Brain microvascular endothelial cell (primary cell): Measurements from ENCODE around the gene CDCA4.

Source experiments
- DNase-seq: peaks from one replicate; pipeline ENCODE4 v3.0.0-alpha.2; 2020
- H3K27ac ChIP-seq: fragments of 250-450 bp; sonication (Bioruptor Pico); 2 replicates; pipeline ENCODE4 v1.5.1; 2020; ENCODE audit warnings: mild to moderate bottlenecking, moderate library complexity
- H3K27me3 ChIP-seq: fragments of 250-450 bp; sonication (Bioruptor Pico); replicated peaks from 2 replicates; pipeline ENCODE4 v1.5.1; 2020; ENCODE audit warnings: mild to moderate bottlenecking
- H3K36me3 ChIP-seq: fragments of 250-450 bp; sonication (Bioruptor Pico); replicated peaks from 2 replicates; pipeline ENCODE4 v1.5.1; 2020; ENCODE audit warnings: mild to moderate bottlenecking
- H3K4me3 ChIP-seq: 2 replicates; pipeline ENCODE4 v1.5.1; 2011; ENCODE audit warnings: low read depth, mild to moderate bottlenecking, control low read depth, low read length, moderate library complexity
- in situ Hi-C: cut with HindIII; loops from 2 replicates; pipeline ENCODE4 v1.10.0; 2017; ENCODE audit warnings: low sequenced_read_pairs, low pct_ligation_motif_present
- TF ChIP-seq, protein P1 (sequence below): IDR thresholded peaks from 2 replicates; pipeline ENCODE4 v1.5.1; 2011; ENCODE audit warnings: low read depth, mild to moderate bottlenecking, moderate library complexity, low read length, control low read depth, inconsistent platforms; ENCODE audit errors: missing control alignments

CDCA4 gene

DNA sequence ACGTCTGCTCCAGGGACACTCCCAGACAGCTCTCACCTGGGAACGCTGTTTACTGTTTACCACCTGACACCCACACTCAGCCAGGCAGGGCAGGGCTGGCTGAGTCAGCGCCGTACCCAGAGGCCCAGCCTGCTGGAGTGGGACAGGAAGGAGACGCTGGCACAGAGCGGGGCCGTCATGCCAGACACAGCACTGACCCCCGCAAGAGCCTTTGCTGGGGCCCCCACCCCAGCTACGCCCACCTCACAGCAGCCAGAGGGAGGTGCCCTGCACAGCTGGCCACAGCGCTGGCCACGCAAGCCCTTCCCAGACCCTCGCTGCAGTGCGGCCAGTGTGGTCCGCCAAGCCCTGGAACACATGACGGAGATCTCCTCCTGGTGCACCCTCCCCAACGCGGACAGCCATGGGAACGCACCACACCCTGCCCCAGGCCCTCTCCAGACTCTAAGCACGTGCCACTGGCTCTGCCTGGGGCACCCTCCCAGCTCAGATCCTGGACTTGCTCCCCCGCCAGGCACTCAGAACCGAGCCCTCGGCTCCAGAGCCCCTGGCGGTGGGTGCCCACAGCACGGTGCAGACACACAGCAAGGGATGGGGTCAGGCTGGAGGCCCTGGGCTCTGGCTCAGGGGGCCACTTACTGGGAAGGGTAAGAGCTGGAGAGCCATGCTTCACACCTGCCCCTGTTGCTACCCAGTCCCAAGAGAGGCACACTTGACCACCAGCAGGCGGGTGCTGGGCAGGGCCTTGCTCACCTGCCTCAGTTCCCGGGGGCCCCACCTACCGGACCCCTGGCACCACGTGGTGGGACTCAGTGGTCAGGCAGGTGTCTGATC lies 48.4 kb downstream of the CDCA4 start:
- peak overlapping the region; percentile 6 for H3K27ac ChIP-seq
- in situ Hi-C loops: no loop called here
- DNase-seq: no peak
- TF ChIP-seq, protein P1, sequence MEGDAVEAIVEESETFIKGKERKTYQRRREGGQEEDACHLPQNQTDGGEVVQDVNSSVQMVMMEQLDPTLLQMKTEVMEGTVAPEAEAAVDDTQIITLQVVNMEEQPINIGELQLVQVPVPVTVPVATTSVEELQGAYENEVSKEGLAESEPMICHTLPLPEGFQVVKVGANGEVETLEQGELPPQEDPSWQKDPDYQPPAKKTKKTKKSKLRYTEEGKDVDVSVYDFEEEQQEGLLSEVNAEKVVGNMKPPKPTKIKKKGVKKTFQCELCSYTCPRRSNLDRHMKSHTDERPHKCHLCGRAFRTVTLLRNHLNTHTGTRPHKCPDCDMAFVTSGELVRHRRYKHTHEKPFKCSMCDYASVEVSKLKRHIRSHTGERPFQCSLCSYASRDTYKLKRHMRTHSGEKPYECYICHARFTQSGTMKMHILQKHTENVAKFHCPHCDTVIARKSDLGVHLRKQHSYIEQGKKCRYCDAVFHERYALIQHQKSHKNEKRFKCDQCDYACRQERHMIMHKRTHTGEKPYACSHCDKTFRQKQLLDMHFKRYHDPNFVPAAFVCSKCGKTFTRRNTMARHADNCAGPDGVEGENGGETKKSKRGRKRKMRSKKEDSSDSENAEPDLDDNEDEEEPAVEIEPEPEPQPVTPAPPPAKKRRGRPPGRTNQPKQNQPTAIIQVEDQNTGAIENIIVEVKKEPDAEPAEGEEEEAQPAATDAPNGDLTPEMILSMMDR: no peak
- H3K36me3 ChIP-seq: no peaks in the 10 kb centered on the region
- no peaks in the 10 kb centered on the region for H3K27me3 ChIP-seq
- no peak overlapping the region for H3K4me3 ChIP-seq

DNA sequence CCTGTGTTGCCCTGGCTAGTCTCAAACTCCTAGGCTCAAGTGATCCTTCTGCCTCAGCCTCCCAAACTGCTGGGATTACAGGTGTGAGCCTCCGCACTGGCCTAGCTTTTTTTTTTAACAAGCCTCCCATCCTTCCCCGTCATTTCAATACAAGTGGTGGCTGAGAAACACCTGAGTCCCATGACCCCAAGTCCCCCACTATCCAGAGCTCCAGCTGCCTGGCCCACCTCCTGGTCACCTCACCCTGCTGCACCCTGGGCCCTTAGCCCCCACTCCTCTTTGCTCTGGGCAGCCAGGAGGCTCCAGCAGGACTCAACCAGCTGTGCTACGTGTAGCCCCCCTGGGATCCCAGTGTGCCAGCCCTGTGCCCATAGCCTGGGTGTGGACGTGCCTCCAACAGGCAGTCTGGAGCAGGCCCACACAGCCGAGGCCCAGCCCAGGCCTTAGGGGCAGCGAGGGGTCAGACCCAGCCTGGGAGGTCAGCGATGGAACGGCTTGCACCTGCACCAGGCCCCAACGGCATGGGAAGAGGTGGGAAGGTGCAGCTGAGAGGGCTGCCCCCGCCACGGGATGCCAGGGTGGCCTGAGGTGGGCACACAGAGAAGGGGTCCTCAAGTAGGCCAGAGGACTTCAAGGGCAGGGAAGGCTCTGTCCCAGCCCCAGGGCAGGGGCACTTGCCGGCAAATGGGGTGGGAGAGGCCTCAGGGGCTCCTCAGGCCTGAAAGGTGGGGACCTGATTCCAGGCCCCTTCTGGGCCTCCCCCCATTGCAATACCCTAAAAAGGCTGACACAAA lies 49.2 kb downstream of the CDCA4 start:
- H3K4me3 ChIP-seq: no peak overlapping the region
- H3K27me3 ChIP-seq: no peaks in the 10 kb centered on the region

DNA sequence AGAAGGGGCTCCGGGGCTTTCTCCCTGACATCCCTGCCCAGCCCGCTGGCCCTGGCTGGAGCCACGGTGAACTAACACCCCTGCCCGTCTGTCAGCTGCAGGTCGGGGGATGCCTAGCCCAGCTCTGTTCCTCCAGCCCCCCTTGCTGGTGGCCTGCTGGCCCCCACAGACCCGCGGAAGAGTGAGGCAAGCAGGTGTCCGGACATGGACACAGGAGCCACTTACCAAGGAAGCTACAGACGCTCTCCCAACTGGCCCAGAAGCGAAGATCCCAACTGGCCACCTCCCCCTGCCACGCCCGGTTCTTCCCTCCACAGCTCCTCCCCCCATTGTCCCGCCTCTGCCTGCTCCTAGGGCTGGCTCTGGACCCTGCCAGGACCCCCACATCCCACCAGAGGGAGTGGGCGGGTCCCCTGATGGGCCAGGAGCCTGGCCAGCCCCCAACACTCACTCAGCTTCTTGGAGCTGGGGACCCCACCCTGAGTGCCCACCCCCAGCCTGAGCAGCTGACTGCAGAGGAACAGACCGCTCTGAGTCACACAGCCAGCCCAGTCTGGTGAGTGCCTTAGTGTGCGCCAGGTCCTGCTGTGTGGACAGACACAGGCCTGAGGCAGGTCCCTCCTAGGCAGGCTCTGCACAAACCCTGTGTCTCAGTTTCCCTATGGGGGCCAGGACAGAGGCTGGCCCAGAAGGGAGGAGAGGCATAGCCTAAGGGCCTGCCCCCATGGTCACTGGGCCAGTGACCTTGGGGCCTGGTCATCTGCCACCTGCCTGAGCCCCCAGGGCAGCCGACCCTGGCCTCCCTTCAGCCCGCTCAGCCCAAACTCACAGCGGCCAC lies 50.4 kb downstream of the CDCA4 start:
- in situ Hi-C loops: no loop called here
- Histone ChIP-seq H3K27ac (peak overlapping the region; percentile 46), H3K4me3 (peak overlapping the region; percentile 38), H3K27me3 (no peaks in the 10 kb centered on the region), H3K36me3 (no peaks in the 10 kb centered on the region)
- TF ChIP-seq, protein P1: no peak
- peak; percentile 85 for DNase-seq

More for the DNA sequence above, 49.2 kb downstream of the CDCA4 start:
- DNase-seq: no peak
- H3K27ac ChIP-seq: no peak overlapping the region
- TF ChIP-seq, protein P1: no peak
- no peaks in the 10 kb centered on the region for H3K36me3 ChIP-seq
- in situ Hi-C loops: no loop called here

DNA sequence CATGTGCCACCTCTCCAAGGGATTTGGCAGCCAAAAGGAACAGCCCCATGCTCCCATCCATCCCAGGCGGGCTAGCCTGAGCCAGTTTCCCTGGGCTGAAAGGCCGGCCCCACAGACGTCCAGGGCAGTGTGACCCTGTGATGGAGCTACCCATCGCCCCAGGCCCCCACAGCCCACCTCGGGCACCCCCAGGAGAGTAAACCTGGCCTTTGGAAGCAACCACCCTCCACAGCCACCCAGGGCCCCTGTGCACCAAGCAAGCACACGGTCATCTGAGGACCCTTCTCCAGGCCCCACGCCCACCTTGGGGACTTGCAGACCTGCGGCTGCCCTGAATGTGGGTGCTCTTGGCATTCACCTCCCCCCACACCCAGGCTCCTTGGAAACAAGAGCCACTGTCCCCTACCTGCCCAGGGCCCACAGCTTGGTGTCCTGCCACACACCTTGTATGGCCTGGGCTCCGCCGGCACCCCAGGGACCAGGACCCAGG lies 51.1 kb downstream of the CDCA4 start:
- TF ChIP-seq, protein P1: no peak
- in situ Hi-C loops: no loop called here
- Histone ChIP-seq H3K27me3 (no peaks in the 10 kb centered on the region), H3K36me3 (no peaks in the 10 kb centered on the region), H3K27ac (no peak overlapping the region), H3K4me3 (peak overlapping the region; percentile 38)
- DNase-seq: no peak

DNA sequence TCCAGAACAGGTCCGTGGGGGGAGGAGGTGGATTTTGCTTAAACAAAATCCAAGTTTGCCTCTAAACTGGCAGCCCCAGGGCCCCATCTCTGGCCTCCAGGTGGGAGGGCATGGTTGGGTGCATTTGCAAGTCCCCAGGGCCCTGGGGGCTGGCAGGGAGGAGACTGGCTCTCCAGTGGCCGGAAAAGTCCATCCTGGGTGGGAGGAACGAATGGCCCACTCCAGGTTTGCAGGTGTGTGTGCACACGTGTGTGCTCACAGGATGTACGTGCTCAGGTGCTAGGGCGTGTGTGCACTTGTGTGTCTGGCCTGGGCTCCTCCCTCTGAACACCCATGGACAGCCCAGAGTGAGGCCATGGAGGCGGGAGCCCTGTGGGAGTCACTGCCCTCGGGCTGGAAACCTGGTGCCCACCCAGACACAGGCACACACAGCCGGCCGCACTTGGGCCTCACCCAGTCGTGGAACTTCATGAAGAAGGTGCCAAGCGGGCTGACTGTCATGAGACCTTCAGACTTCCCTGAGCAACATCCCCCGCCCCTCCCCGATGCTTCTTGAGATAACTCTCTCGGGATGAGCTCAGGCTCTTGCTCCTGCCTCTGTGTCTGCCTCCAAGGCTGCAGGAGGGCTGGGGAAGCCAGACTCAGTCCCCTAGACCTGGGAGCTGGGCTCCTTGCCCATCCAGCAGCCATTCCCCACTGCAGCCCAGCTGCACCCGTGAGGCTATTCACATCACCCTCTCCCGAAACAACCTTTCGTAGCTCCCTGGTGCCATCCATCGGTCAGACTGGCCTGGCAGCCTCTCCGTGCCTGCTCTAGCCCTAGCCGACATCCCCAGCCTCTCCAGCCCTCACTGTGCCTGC lies 52.1 kb downstream of the CDCA4 start:
- Histone ChIP-seq H3K36me3 (no peaks in the 10 kb centered on the region), H3K27ac (no peak overlapping the region), H3K4me3 (no peak overlapping the region), H3K27me3 (no peaks in the 10 kb centered on the region)
- in situ Hi-C loops: no loop called here
- DNase-seq: no peak
- TF ChIP-seq, protein P1: peak; percentile 38
